Muscle of back (tissue), 11 donors: ENCODE results near the gene KRT28. TPM values are rescaled to one million over a fixed set of nuclear protein-coding genes. Genes with fewer than 3 reads are reported as not detected.
A peak's percentile ranks its signal among the peaks of the same experiment; 100 is the strongest.
"Not testable (repeated sequence)": the region's sequence is repeated elsewhere in the genome, so short reads cannot be mapped to it uniquely, and the experiment has no call there.

Experiments
- DNase-seq, 3 donors: peaks; one replicate each; pipeline versions ENCODE4 v3.0.0 to v3.0.0-alpha.2; 2013
- polyA plus RNA-seq, 10 donors: library from polyadenylated mRNA; unstranded; fragments of 120-200 nt; gene quantifications; one replicate each; pipeline ENCODE4 v1.2.1, GENCODE V29; 2013; ENCODE audit not compliant: insufficient read length in 10 of 10

KRT28 gene
- polyA plus RNA-seq, 10 donors: 0.15 TPM; not detected in 9

GRCh38 chr17:40779181-40779909 is 20.4 kb downstream of the KRT28 start:
- DNase-seq: no peak

- no peak for DNase-seq
Observed at GRCh38 chr17:40778461-40778860, 21.3 kb downstream of the KRT28 start.

GRCh38 chr17:40777971-40778370 is 21.8 kb downstream of the KRT28 start:
- DNase-seq: no peak

GRCh38 chr17:40777459-40777858 is 22.3 kb downstream of the KRT28 start:
- no peak for DNase-seq

- peak in 1 of 3 donors; percentile 25 for DNase-seq
Observed at GRCh38 chr17:40775945-40776344, 23.8 kb downstream of the KRT28 start.

- no peak for DNase-seq
Observed at GRCh38 chr17:40772101-40772500, 27.7 kb downstream of the KRT28 start, which contains the start of gene KRT26. Gene KRT26 (minus strand): TSS chr17:40772201. CDS start chr17:40772113, 88 bp downstream.

- no peak for DNase-seq
Observed at GRCh38 chr17:40765657-40766056, 34.1 kb downstream of the KRT28 start.

GRCh38 chr17:40763752-40764151 is 36.0 kb downstream of the KRT28 start:
- no peak for DNase-seq

GRCh38 chr17:40760105-40761016 is 39.4 kb downstream of the KRT28 start:
- DNase-seq: no peak

- DNase-seq: no peak
Observed at GRCh38 chr17:40755231-40755630, 44.5 kb downstream of the KRT28 start, which contains the start of gene KRT25. Gene KRT25 (minus strand): TSS chr17:40755331. CDS start chr17:40755271, 60 bp downstream.

- DNase-seq: no peak
Observed at GRCh38 chr17:40753804-40754203, 46.0 kb downstream of the KRT28 start.

GRCh38 chr17:40751065-40751464 is 48.7 kb downstream of the KRT28 start:
- no peak for DNase-seq

GRCh38 chr17:40750391-40750790 is 49.4 kb downstream of the KRT28 start:
- no peak for DNase-seq

GRCh38 chr17:40748666-40749065 is 51.1 kb downstream of the KRT28 start:
- DNase-seq: not testable (repeated sequence)

Other genes starting within 250 kb of the KRT28 start
- 1 to 10 TPM in 2 of 10 donors, under 1 TPM in 8; 0.16 to 4.2 (median 0.36) TPM for gene CCR7, start 234.5 kb downstream of the KRT28 start, polyA plus RNA-seq
- 100 to 1,000 TPM; 114 to 155 (median 127) TPM for gene SMARCE1, start 152.1 kb downstream of the KRT28 start, polyA plus RNA-seq
- under 1 TPM in 9 of 10 donors, not detected in 1; 0.07 to 0.67 (median 0.23) TPM for gene KRT222, start 134.8 kb downstream of the KRT28 start, polyA plus RNA-seq
- gene KRT24, start 96.2 kb downstream of the KRT28 start, polyA plus RNA-seq: under 1 TPM in 1 of 10 donors, not detected in 9; 0.11 TPM
- gene KRT25, start 44.6 kb downstream of the KRT28 start, polyA plus RNA-seq: under 1 TPM in 2 of 10 donors, not detected in 8; 0.18 to 0.38 TPM
- gene KRT26, start 27.8 kb downstream of the KRT28 start, polyA plus RNA-seq: not detected
- not detected for gene KRT27, start 17.4 kb downstream of the KRT28 start, polyA plus RNA-seq
- 100 to 1,000 TPM in 2 of 10 donors, 10 to 100 TPM in 8; 31.8 to 603 (median 39.3) TPM for gene KRT10, start 22.7 kb upstream of the KRT28 start, polyA plus RNA-seq
- gene KRT12, start 67.3 kb upstream of the KRT28 start, polyA plus RNA-seq: under 1 TPM in 7 of 10 donors, not detected in 3; 0.08 to 0.76 (median 0.27) TPM
- gene KRT20, start 85.3 kb upstream of the KRT28 start, polyA plus RNA-seq: under 1 TPM in 4 of 10 donors, not detected in 6; 0.13 to 0.24 (median 0.21) TPM
- 1 to 10 TPM in 2 of 10 donors, under 1 TPM in 5, not detected in 3; 0.16 to 2.7 (median 0.22) TPM for gene KRT23, start 137.7 kb upstream of the KRT28 start, polyA plus RNA-seq
- 1 to 10 TPM; 2.9 to 9.6 (median 5.2) TPM for gene KRT39, start 167.0 kb upstream of the KRT28 start, polyA plus RNA-seq
- 10 to 100 TPM in 6 of 10 donors, 1 to 10 TPM in 4; 3.5 to 18.2 (median 10.4) TPM for gene KRT40, start 184.4 kb upstream of the KRT28 start, polyA plus RNA-seq
- not detected for gene KRTAP3-3, start 194.2 kb upstream of the KRT28 start, polyA plus RNA-seq
- under 1 TPM in 9 of 10 donors, not detected in 1; 0.29 to 0.91 (median 0.58) TPM for gene KRTAP3-2, start 199.9 kb upstream of the KRT28 start, polyA plus RNA-seq
- gene KRTAP3-1, start 209.2 kb upstream of the KRT28 start, polyA plus RNA-seq: not detected
- not detected for gene KRTAP1-5, start 227.2 kb upstream of the KRT28 start, polyA plus RNA-seq
- not detected for gene KRTAP1-4, start 230.2 kb upstream of the KRT28 start, polyA plus RNA-seq
- gene KRTAP1-3, start 234.9 kb upstream of the KRT28 start, polyA plus RNA-seq: under 1 TPM in 1 of 10 donors, not detected in 9; 0.25 TPM
- not detected for gene KRTAP1-1, start 241.5 kb upstream of the KRT28 start, polyA plus RNA-seq
- gene KRTAP2-1, start 247.4 kb upstream of the KRT28 start, polyA plus RNA-seq: not detected